ENCODE data around the gene DPH7.
"Not testable (repeated sequence)": the region's sequence is repeated elsewhere in the genome, so short reads cannot be mapped to it uniquely, and the experiment has no call there.

The DPH7 gene

GRCh38 chr9:137578518-137579258 lies at the start of gene DPH7:
Gene DPH7 (minus strand): TSS chr9:137578925. CDS start chr9:137578777, 148 bp downstream.
- DNase-seq, result peak; percentile 98

GRCh38 chr9:137627406-137627805 lies 48.7 kb upstream of the DPH7 start:
- not testable (repeated sequence) for DNase-seq

GRCh38 chr9:137626464-137626863 lies 47.7 kb upstream of the DPH7 start:
- no peak for DNase-seq

- not testable (repeated sequence) for DNase-seq
Observed at GRCh38 chr9:137622211-137622610, 43.5 kb upstream of the DPH7 start.

- no peak for DNase-seq
Observed at GRCh38 chr9:137621131-137621757, 42.5 kb upstream of the DPH7 start.

- no peak for DNase-seq
Observed at GRCh38 chr9:137620581-137620980, 41.9 kb upstream of the DPH7 start.

GRCh38 chr9:137620048-137620405 lies 41.3 kb upstream of the DPH7 start:
- no peak for DNase-seq

GRCh38 chr9:137619240-137620047 lies 40.7 kb upstream of the DPH7 start:
- peak; percentile 47 for DNase-seq

- DNase-seq, result peak; percentile 91
Observed at GRCh38 chr9:137618105-137619067, 39.7 kb upstream of the DPH7 start, which contains the start of gene EHMT1. Gene EHMT1 (plus strand): TSS chr9:137619005. CDS start chr9:137619029, 24 bp downstream.

GRCh38 chr9:137615387-137615871 lies 36.7 kb upstream of the DPH7 start:
- no peak for DNase-seq

GRCh38 chr9:137614631-137615386 lies 36.1 kb upstream of the DPH7 start:
- no peak for DNase-seq

- DNase-seq, result no peak
Observed at GRCh38 chr9:137613738-137614523, 35.2 kb upstream of the DPH7 start.

- DNase-seq, result no peak
Observed at GRCh38 chr9:137613259-137613658, 34.5 kb upstream of the DPH7 start.

- no peak for DNase-seq
Observed at GRCh38 chr9:137612741-137613142, 34.0 kb upstream of the DPH7 start.

GRCh38 chr9:137611623-137612609 lies 33.2 kb upstream of the DPH7 start:
- DNase-seq, result peak; percentile 54

- DNase-seq, result no peak
Observed at GRCh38 chr9:137610944-137611343, 32.2 kb upstream of the DPH7 start.

- no peak for DNase-seq
Observed at GRCh38 chr9:137607141-137607857, 28.6 kb upstream of the DPH7 start.

GRCh38 chr9:137606734-137607138 lies 28.0 kb upstream of the DPH7 start:
- DNase-seq, result no peak

Data from CD4-positive, alpha-beta T cell treated with Interleukin-17A for 4 hours (primary cell).